GM10266 (cell line): ENCODE results near the gene EMID1.
A peak's percentile ranks its signal among the peaks of the same experiment; 100 is the strongest.

Experiments used
- DNase-seq: peaks from one replicate; pipeline ENCODE4 v3.0.0; 2012; ENCODE audit errors: extremely low spot score
- CTCF ChIP-seq: IDR thresholded peaks from 2 replicates; pipeline ENCODE4 v1.5.1; 2012; ENCODE audit warnings: mild to moderate bottlenecking, low read depth; ENCODE audit not compliant: control insufficient read depth, insufficient read depth; ENCODE audit errors: missing control alignments

EMID1 gene

GRCh38 chr22:29301716-29302401 lies 96.2 kb downstream of the EMID1 start:
- no peak for TF ChIP-seq CTCF
- DNase-seq = no peak

- no peak for TF ChIP-seq CTCF
- no peak for DNase-seq
These were observed 96.6 kb downstream of the EMID1 start for GRCh38 chr22:29302402-29302680.

GRCh38 chr22:29302681-29303465 lies 97.2 kb downstream of the EMID1 start:
- TF ChIP-seq CTCF = no peak
- DNase-seq = no peak

- no peak for TF ChIP-seq CTCF
- no peak for DNase-seq
These were observed 100.1 kb downstream of the EMID1 start for GRCh38 chr22:29305836-29306174.

DNA sequence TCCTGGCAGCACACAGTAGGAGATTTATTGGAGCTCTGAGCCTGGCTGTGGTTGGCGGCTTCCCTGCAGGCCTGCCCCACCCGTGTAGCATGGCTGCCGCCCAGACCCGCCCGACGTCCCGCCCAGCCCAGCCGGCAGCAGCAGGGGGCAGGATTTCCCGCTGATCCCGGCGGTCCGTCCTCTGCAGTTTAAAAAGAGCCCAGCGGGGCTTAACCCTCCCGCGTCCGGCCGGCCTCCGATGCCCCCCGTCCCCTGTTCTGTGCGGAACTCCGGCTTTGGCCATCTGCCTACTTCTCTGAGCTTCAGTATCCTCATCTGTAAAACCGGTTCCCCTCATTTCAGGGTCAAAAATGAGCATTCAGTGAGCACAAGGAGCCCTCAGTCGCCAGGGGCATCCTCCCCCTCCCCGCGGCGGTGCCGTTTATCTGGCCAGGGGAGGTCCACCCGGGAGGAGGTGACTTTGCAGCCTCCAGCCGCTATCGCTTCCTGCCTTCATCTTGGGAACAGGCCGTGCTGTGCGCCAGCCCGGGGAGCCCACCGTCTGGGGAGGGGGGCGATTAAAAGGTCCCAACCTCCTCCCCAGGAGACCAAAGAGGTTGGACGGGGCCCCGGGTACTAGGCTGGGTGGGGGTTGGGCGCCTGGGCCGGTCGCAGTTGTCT lies 100.6 kb downstream of the EMID1 start, which contains the start of gene GAS2L1:
Gene GAS2L1 (plus strand): TSS at position 476 of the 660 bp plus-strand sequence. CDS start 1,456 bp downstream, outside the sequence.
- DNase-seq = peak; percentile 84
- peak; percentile 59 for TF ChIP-seq CTCF

DNA sequence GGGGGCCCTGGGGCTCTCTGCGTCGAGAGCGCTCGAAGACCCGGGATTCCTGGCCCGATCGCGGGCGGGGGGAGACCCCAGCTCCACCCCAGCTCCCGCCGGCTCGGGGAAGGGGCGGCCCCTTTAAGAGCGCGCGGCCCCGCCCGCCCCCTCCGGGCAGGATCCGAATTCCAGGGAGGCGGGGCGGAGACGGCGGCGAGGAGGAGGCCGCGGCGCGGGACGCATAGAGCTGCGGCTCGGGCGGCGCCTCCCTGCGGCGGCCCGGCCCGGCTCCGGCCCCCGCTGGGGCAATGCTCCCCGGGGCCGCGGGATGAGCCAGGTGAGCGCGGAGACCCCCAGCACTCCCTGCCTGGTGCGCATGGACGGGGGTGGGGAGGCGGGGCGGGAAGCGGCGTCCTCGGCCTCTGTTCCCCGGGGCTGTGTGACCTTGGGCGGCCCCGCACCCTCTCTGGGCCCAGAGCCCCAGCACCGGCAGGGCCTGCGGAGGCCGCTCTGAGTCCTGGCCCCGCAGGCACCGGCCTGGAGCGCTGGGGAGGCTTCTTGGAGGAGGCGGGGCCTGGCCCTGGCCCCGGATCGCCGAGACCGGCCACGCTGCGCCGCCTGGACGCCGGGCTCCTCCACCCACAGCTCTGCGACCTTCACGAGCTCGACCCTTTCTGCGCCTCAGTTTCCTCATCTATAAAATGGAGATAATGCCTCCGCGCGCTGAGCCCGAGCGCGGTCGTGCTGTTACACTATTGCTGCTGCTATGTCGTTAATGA lies 101.3 kb downstream of the EMID1 start:
- peak; percentile 68 for DNase-seq
- TF ChIP-seq CTCF = no peak
